T-cell (primary cell): ENCODE measurements around the gene FYTTD1. TPM values are rescaled to one million over a fixed set of nuclear protein-coding genes. Genes with fewer than 3 reads are reported as not detected.

ENCODE experiments used
- total RNA-seq, 35 experiments: library from RNA in 6 of 35; stranded (reverse) in 6 of 35; fragments of 120-200 nt in 1 of 35; gene quantifications; one replicate each; pipeline versions ENCODE4 v1.2.1 to v1.2.4 and lab custom pipeline; 2013 to 2026

The FYTTD1 gene
- total RNA-seq, 5 donors from 2014 or later (not counting 1 experiment from before 2014, with no cell fraction given), result 52.4 to 58.4 (median 55.6) TPM

Other genes starting within 250 kb of the FYTTD1 start
- gene BDH1, start 193.9 kb upstream of the FYTTD1 start, total RNA-seq, result 10 to 100 TPM; 31.1 to 74.7 (median 68.9) TPM
- gene RUBCN, start 13.0 kb upstream of the FYTTD1 start, total RNA-seq, result 10 to 100 TPM; 40.3 to 73.5 (median 64.7) TPM
- gene LRCH3, start 41.4 kb downstream of the FYTTD1 start, total RNA-seq, result 10 to 100 TPM; 51.4 to 75.1 (median 62.2) TPM
- 1,000 to 10,000 TPM; 1,657 to 1,935 (median 1,760) TPM for gene RPL35A, start 200.3 kb downstream of the FYTTD1 start, total RNA-seq
- gene LMLN, start 210.3 kb downstream of the FYTTD1 start, total RNA-seq, result 1 to 10 TPM; 3.7 to 8.2 (median 5.5) TPM